ENCODE measurements around the gene FGG.

DNA sequence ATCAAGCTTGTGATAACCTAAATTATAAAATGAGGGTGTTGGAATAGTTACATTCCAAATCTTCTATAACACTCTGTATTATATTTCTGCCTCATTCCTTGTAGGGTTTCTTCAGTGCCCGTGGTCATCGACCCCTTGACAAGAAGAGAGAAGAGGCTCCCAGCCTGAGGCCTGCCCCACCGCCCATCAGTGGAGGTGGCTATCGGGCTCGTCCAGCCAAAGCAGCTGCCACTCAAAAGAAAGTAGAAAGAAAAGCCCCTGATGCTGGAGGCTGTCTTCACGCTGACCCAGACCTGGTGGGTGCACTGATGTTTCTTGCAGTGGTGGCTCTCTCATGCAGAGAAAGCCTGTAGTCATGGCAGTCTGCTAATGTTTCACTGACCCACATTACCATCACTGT, 46.8 kb downstream of the FGG start:
- TF ChIP-seq, protein P1, sequence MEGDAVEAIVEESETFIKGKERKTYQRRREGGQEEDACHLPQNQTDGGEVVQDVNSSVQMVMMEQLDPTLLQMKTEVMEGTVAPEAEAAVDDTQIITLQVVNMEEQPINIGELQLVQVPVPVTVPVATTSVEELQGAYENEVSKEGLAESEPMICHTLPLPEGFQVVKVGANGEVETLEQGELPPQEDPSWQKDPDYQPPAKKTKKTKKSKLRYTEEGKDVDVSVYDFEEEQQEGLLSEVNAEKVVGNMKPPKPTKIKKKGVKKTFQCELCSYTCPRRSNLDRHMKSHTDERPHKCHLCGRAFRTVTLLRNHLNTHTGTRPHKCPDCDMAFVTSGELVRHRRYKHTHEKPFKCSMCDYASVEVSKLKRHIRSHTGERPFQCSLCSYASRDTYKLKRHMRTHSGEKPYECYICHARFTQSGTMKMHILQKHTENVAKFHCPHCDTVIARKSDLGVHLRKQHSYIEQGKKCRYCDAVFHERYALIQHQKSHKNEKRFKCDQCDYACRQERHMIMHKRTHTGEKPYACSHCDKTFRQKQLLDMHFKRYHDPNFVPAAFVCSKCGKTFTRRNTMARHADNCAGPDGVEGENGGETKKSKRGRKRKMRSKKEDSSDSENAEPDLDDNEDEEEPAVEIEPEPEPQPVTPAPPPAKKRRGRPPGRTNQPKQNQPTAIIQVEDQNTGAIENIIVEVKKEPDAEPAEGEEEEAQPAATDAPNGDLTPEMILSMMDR (IDR thresholded peaks at IDR 0.05) = no peak
- TF ChIP-seq POLR2A (IDR thresholded peaks at IDR 0.05) = no peak
- no peak for TF ChIP-seq EP300 (IDR thresholded peaks at IDR 0.05)
- no peak for TF ChIP-seq POLR2AphosphoS5 (IDR thresholded peaks at IDR 0.05)

Measured in suprapubic skin (tissue), 4 donors.